Body of pancreas (tissue), 4 donors: ENCODE measurements around the gene CSRP1. TPM values are rescaled to one million over a fixed set of nuclear protein-coding genes. Genes with fewer than 3 reads are reported as not detected.

ENCODE experiments used
- ATAC-seq: fragments of 150-250 bp; one replicate; pipeline ENCODE4 v1.9.1; 2016
- DNase-seq, 4 donors: peaks; one replicate each; pipeline ENCODE4 v3.0.0-alpha.2; 2019
- H3K27ac ChIP-seq, 4 donors: fragments of 200-600 bp; sonication (generic); 1 replicate in 3 of 4; 2 replicates in 1 of 4; pipeline versions ENCODE4 v1.5.1 to v1.6.1; 2016 to 2019; ENCODE audit warnings: mild to moderate bottlenecking in 1 of 4, mixed read lengths in 1 of 4, moderate library complexity in 1 of 4
- H3K27me3 ChIP-seq, 2 donors: fragments of 200-600 bp; sonication (generic); one replicate each; pipeline ENCODE4 v1.6.0; 2016; ENCODE audit warnings: mild to moderate bottlenecking in 1 of 2
- H3K36me3 ChIP-seq, 2 donors: fragments of 200-600 bp; sonication (generic); replicated peaks in 1 of 2; 2 replicates each; pipeline ENCODE4 v1.5.1; 2016; ENCODE audit warnings: low read depth in 2 of 2; ENCODE audit not compliant: insufficient read depth in 1 of 2
- H3K4me1 ChIP-seq: fragments of 200-600 bp; sonication (generic); one replicate; pipeline ENCODE4 v1.6.0; 2016
- H3K4me3 ChIP-seq, 2 donors: fragments of 200-600 bp; sonication (generic); 1 replicate in 1 of 2; 2 replicates in 1 of 2; pipeline ENCODE4 v1.5.1; 2016 to 2019
- H3K9me3 ChIP-seq, 3 donors: fragments of 200-600 bp; sonication (generic); 1 replicate in 2 of 3; 2 replicates in 1 of 3; pipeline ENCODE4 v1.5.1; 2016
- CTCF ChIP-seq, 7 experiments: fragments of 450-650 bp in 4 of 7; fragments of 200-600 bp in 3 of 7; sonication (generic) in 3 of 7; IDR thresholded peaks; one replicate each; pipeline ENCODE4 v1.5.1; 2016 to 2019; ENCODE audit warnings: antibody characterized with exemption in 7 of 7
- POLR2A ChIP-seq, 3 donors: fragments of 450-650 bp; IDR thresholded peaks; one replicate each; pipeline ENCODE4 v1.6.1; 2016; ENCODE audit warnings: antibody characterized with exemption in 3 of 3, mild to moderate bottlenecking in 2 of 3
- WGBS, 2 donors: methylation state at CpG; one replicate each; pipeline ENCODE4 v1.1.5; 2017; 5-methylcytosine and 5-hydroxymethylcytosine counted together
- intact Hi-C: fragments of 100-400 bp; cut with DNase I; formaldehyde crosslinking; loops from one replicate; pipeline ENCODE4 v1.15.1; 2023
- total RNA-seq, 2 donors: library from RNA; depleted of rRNA; stranded (reverse); fragments of >200 nt; gene quantifications; one replicate each; pipeline ENCODE4 v1.1.0, GENCODE V29; 2016

Gene CSRP1
- total RNA-seq, 2 donors from 2014 or later = 127 to 245 TPM

DNA sequence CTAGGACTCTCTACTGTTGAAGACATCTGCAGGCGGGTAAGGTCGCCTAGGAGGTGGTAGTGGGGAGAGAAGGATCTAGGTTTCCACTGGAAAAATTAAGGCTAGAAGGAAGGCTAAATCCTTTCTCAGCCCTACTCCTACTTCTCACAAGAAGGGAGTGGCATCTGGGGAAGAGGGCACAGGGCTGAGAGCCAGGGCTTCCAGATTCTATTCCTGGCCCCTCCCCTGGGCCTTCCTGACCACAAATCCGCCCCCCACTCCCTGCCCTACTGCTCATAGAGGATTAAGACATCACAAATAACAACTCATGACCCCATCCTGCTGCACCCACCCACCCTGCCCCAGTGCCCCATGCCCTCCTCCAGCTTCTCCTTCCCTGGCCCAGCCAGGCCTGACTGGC, 40.4 kb downstream of the CSRP1 start:
- ATAC-seq = no peak
- no peaks in the 10 kb centered on the region for H3K27me3 ChIP-seq
- H3K27ac ChIP-seq = no peak overlapping the region
- no peak for TF ChIP-seq CTCF (IDR thresholded peaks at IDR 0.05)
- no peak for TF ChIP-seq POLR2A (IDR thresholded peaks at IDR 0.05)
- WGBS, 2 donors = 79 to 95% methylated on average over 3 of the region's 3 CpGs
- DNase-seq = no peak
- no peaks in the 10 kb centered on the region for H3K36me3 ChIP-seq
- intact Hi-C loops = no loop called here
- H3K4me1 ChIP-seq = peaks cover 36% of the 10 kb centered on the region
- no peaks in the 10 kb centered on the region for H3K9me3 ChIP-seq
- H3K4me3 ChIP-seq = no peak overlapping the region

DNA sequence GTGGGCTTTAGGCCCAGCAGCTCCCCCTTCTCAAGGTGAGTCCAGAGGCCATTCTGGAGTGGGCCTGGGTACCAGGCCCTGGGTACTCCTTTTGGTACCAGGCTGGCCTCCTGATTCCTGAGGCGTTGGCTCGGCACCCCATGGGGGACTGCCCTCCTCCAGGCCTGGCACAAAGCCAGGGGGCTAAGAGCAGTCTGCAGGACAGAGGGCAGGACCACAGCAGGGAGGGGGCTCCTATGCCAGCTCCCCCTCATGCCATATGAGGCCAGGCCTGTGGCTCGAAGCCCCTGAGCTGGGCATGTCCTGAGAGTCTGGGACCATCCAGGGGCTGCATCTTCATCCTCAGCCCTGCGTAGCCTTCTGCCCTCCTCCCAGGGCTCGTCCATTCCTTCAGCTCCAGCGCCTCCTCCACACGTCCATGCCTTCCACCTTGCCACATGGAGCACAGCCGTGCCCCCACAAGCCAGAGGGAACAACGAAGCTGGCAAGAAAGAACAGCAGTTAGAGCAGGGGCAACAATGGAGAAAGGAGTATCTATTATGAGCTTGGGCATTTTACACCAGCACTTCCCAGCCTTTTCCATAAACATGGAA, 41.1 kb downstream of the CSRP1 start:
- Histone ChIP-seq H3K4me3 (no peak overlapping the region), H3K36me3 (no peaks in the 10 kb centered on the region), H3K9me3 (no peaks in the 10 kb centered on the region), H3K27me3 (no peaks in the 10 kb centered on the region), H3K27ac (no peak overlapping the region), H3K4me1 (peaks cover 43% of the 10 kb centered on the region)
- intact Hi-C loops = no loop called here
- no peak for ATAC-seq
- 85 to 95% methylated on average over 7 to 9 of the region's 9 CpGs for WGBS, 2 donors
- no peak for DNase-seq
- TF ChIP-seq CTCF (IDR thresholded peaks at IDR 0.05) = no peak
- no peak for TF ChIP-seq POLR2A (IDR thresholded peaks at IDR 0.05)

DNA sequence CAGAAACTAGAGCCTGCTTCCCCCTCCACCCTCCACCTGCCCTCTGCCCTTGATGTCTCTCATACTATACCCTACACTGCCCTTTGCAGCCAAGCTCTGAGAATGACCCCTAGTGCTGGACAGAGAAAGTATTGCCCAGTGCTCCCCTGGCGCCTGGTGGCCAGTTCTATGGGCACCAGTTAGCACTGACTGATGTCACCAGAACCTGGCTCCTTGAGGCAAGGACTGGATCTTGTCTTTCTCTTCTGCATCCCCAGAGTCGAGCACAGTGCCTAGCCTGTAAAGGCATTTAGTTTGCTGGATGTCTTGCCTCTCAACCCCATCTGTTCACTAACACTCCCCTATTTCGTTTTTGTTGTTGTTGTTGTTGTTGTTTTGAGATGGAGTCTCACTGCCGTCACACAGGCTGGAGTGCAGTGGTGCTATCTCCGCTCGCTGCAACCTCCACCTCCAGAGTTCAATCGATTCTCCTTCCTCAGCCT, 43.8 kb downstream of the CSRP1 start:
- Histone ChIP-seq H3K27me3 (no peaks in the 10 kb centered on the region), H3K4me3 (no peak overlapping the region), H3K9me3 (no peaks in the 10 kb centered on the region), H3K36me3 (no peaks in the 10 kb centered on the region), H3K27ac (no peak overlapping the region), H3K4me1 (peaks cover 36% of the 10 kb centered on the region)
- DNase-seq (peak in 1 of 4 donors; percentile 23), ATAC-seq (no peak)
- intact Hi-C loops = no loop called here
- TF ChIP-seq CTCF (IDR thresholded peaks at IDR 0.05) (peak in 2 of 7 experiments; percentile 15 to 35), POLR2A (IDR thresholded peaks at IDR 0.05) (no peak)
- WGBS, 2 donors = 72 to 76% methylated on average over 7 of the region's 7 CpGs

DNA sequence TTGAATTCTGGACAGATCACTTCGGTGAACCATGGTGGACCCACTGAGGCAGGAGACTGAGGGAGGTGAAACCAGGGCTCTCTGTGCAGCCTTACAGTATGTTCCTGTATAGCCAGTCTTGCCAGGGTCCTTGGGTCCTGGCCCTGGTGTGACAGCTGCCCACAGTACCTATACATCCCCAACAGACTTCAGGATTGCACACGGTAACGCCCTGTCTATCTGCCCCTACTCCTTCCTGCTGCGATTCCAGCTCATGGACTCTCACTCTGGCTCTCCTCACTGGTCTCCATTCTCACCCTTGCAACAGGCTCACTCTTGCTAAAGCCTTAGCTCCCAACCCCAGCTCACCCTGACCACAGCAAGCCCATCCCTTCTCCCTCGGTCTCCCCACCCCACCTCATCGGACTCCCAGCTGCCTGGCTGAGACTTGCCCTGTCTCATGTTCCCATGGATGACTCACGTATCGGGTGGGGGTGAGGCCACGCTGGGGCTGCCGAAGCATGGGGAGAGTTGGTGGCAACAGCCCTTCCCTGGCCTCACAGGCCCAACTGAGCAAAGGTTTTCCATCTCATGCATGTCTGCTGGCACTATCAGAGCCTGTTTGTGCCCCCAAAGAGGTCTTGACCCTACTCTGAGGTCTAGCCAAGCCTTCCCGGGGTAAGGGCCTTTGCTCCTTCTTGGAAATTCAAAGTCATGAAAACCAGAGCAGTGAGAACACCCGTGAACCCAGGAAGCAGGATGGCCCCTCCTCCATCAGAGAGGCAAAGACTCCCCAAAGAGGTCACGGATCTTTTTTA, 45.1 kb downstream of the CSRP1 start:
- ATAC-seq (peak; percentile 57), DNase-seq (peak; percentile 22 to 66 (median 54))
- Histone ChIP-seq H3K36me3 (no peaks in the 10 kb centered on the region), H3K9me3 (no peaks in the 10 kb centered on the region), H3K4me1 (peaks cover 23% of the 10 kb centered on the region), H3K27ac (peak overlapping the region; percentile 15 to 63 (median 50)), H3K4me3 (no peak overlapping the region), H3K27me3 (no peaks in the 10 kb centered on the region)
- 78 to 89% methylated on average over 11 to 13 of the region's 13 CpGs for WGBS, 2 donors
- intact Hi-C loops = no loop called here
- TF ChIP-seq CTCF (IDR thresholded peaks at IDR 0.05) (no peak), POLR2A (IDR thresholded peaks at IDR 0.05) (peak in 1 of 3 donors; percentile 9)
